HG03469 (cell line): ENCODE results near the gene CHRM3.

Source experiments
- ATAC-seq: cut with Tn5 transposase; IDR thresholded peaks from one replicate; pipeline ENCODE4 v1.9.1; 2021; ENCODE audit warnings: mild to moderate bottlenecking, moderate library complexity, moderate number of reproducible peaks; ENCODE audit not compliant: unreplicated experiment

Gene CHRM3

DNA sequence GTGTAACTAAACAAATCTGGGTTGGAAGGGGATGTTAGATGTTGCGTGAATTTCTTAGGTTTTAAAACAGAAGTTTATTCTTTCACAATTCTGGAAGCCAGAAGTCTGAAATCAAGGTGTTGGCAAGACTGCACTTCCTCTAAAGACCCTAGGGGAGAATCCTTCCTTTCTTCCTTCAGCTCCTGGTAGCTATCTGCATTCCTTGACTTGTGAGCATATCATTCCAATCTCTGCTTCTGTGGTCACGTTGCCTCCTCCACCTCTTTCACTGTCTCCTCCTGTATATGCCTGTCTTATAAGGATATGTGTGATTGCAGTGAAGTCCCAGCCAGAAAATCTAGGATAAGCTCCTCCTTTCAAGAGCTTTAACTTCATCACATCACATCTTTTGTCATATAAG is 7.7 kb downstream of the CHRM3 start:
- no peak for ATAC-seq

DNA sequence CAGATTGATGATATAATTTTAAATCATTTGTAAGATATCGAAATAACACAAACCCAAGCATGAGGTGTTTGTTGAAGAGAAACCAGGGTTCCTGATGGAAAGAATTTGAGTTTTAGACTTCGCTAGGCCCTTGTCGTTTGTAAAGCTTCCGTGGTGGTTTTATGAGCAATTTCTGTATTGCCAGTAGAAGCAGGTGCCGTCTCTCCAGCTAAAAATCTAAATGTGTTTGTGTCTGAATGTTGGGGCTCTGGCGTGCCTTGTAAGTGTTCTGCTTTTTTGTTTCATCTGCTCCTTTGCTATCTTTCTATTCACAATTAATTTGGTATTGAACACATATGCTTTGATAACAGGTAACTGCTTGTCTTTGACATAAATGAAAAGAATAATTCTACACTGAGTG is 27.5 kb downstream of the CHRM3 start:
- no peak for ATAC-seq

DNA sequence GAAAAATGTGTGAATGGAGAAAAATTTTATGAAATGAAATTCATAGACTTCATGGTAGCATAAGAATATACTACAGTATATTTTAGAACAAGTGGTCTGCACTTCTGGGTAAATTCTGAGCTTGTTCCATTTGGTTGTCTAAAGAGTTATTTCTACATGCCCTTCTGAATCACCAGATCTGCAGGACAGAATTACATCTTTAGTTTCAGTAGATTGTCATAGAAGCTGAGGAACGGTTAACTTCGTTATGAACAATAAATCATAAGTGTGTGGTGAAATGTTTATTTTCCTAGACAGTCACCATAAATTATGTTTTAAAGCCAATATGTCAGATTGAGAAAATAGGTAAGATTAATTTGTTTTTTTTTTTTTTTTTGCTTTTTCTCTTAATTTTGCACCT is 30.9 kb downstream of the CHRM3 start:
- ATAC-seq, result no peak

DNA sequence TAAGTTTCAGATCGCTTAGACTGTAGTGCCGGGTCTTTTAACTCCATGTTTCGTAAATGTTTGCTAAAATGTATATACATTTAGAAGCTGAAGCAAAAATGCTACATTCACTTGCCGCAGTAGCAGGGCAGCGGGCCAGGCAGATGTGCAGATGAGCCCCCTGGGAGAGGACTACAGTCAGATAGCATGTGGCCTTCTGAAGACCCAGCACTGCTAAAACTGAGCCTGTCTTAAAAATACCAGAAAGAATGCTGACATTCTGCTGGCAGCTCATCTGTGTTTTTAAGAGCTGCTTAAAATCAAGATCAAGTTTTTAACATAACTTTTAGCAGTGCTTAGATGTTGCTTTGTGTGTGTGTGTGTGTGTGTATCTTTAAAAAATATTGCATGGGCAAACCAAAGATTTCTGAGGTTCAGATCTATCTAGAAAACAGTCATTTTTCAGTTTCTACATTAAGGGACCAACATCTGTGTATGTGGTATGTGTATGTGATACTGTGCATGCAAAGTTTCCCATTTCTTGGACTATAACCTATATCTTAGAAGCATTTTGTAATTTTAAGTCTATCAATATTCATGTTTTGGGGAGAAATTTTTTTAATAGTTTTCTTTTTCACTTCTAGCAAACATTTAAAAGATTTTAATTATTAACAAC is 31.7 kb downstream of the CHRM3 start:
- no peak for ATAC-seq

DNA sequence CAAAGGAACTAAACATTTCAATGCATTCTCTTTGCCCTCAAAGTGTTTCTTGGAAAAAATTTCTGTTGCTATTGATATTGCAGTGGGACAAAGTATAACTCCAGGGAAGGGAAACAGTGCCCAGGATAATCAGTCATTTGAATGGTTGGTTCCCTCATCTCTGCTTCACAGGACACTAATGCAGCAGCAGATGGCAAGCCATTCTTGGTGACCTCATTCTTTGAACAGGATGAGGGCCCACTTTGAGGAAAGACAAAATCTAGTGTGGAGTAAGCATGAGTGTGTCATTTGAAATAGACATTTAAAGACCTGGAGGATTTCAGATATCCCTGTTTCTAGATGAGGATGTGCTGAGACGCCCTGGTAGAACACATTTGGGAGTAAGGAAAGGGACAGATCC is 32.3 kb downstream of the CHRM3 start:
- no peak for ATAC-seq

DNA sequence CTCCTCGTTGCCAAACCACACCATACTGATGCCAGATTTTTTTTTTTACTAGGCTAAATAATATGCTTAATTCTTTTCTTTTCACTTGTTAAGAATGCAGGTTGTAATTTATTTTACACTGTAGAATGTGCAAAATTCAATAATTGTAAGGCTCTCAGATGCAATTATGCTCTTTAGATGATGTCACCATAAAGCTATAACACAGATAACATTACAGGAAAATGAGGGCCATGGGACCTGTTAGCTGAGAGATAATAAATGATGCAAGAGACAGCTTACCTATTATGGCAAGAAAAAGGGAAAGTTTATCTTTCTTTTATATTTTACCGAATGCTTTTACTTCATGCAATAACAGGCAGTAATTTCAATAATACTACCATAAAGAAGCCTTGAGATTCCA is 35.4 kb downstream of the CHRM3 start:
- no peak for ATAC-seq

DNA sequence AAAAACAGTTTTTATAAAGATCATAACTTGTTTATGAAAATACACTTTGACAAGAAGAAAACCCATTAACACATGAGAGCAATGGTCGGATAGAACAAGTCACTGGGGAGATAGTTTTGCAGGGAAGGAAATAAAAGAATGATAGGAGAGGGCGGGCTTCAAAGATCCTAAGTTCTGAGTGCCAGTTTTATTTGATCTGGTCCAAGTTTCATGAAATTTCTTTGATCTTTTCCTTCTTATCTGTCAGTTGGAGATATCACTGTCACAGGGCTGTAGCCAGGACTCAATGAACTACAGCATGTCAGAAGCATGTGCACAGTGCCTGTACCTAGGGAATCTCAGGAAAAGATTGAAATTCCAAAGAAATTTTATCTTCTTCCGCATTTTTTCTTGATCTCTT is 36.5 kb downstream of the CHRM3 start:
- no peak for ATAC-seq

DNA sequence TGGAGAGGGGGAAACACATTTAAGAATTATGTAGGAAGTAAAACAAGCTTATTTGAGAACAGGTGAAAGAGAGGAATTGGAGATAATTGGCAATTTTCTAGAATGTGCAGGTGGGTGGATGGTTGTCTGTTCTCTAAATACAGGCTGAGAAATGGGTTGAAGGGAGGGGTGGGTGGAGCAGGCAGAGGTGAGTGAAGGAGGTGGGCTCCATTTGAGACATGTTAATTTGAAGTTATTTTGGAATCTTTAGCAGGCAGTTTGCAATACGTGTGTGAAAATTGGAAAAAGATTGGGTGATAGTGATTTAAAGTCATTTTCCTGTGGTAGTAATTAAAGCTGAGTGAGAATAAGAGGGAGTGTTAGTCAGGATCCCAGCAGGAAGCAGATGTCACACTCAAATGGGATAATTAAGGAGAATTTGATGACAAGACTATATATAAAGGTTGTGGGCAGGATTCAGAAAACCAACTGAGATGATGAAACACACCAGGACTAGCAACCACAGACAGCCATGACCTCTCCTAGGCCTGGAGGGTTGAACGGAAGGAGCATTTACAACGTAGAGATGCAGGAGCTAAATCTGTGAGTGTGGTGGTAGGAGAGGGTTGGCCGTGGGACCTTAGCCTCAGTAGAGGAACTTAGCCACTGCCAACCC is 40.6 kb downstream of the CHRM3 start:
- no peak for ATAC-seq

DNA sequence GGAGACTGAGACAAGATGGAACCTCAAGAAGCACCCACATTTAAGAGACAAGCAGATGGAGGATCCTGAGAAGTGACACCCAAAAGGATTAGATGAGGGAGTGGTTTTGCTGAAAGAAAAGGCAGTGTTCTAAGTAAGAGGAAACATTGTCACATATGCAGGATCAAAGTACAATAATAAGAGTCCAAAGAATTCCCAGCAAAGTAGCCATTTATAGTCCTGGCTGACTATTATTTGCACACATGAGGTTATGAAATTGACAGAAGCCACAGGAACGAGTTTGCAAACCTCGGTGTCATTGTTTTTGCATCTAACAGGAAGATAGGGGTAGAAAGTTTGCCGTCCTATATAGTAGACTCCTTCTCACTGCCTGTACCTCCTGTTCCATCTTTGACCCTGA is 41.3 kb downstream of the CHRM3 start:
- no peak for ATAC-seq

DNA sequence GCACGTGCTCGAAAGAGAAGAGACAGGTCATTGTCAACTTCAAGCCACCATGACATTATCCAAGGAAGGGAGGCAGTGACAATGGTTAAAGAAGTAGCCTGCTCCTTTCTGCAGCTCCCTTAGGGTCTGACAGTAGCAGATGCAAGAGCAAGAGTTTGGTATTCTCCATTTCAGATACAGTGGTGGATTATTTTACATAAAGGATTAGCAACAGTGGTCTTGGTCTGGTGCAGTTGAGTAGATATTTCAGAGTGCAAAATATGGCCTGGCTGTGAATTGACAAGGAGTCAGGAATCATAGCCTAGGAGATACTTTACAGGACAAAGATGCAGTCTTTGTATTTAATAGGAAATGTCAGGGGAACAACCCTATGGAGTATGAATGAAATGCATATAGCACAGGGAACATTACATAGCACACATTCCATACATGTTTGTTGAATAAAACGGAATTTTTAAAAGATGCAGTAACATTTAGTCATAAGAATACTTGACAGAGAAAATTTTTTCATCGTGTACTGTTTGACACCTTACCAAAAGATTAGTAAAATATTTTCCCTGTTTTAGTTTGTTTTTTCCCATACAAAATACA is 41.8 kb downstream of the CHRM3 start:
- ATAC-seq, result no peak

DNA sequence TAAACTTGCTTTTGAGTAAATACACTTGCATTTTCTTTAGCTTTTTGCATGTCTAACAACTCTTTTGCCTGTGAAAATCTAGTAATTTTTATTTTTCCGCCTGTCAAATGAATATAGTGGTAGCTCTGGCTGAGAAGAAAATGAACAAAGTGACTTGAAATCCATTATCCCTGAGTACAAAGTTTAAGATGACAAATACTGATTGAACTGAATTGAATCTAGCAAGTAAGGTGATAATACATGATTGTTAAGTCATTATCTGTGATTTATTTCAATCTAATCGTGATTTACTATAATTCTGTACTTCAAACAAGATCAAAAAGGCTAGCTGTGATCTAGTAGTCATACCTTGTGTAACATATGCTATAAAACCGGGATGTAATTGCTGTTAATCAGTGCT is 42.8 kb downstream of the CHRM3 start:
- ATAC-seq, result no peak

DNA sequence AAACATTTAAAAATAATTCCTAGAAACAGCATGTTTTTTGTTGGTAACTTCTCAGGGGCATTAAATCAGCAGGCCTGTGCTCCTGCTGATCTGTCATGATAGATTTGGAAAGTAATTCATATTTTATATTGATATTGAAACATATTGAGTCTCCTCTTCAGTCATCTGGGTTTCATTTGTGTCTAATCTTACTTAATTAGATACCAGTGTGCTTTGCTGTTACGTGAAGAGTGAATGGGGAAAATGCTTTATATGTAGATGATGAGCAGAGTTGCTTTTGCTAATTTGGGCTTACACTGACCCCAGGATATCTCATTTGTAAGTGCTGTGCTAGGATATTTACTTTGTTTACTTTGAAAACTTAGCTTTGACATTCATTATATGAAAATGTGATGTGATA is 45.9 kb downstream of the CHRM3 start:
- no peak for ATAC-seq

DNA sequence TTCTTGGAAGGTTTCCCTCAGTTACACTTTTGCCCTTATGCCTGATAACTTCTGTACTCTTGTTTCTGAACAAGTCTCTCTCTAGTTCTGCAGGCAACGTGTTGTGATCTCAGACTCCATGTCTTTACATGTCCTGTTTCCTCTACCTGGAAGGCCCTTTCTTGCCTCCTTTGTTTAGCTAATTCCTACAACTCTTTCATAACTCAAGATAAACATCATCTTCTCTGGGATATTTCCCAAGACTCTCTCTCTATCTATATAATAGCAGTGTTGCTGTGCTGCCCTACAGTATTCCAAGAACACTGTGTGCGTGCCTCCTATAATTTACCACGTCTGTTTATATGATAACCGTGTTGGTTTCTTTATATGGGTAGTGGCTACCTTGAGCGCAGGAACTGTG is 47.8 kb downstream of the CHRM3 start:
- no peak for ATAC-seq
